ENCODE measurements around the gene HS3ST4.

The HS3ST4 gene

DNA sequence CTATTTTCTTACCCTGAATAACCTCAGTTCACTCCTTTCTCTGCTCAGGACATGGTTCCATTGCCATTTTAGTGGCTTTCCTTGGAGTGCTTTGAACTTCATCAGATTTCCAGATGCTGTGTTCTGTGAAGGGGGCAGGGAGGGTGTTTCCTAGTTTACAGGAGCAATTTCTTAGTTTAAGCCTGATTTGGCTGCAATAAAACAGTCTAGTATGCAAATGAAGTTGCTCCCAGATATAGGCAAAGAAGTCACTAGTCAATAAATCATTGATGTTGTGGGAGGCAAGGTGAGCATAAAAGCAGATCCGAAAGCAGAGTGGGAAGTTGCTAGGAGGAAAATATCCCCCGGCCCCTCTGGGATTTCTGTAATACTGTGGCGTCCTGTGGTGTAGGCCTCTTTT lies 202.3 kb downstream of the HS3ST4 start:
- no peak for DNase-seq (ENCODE audit: low read depth, low spot score)

DNA sequence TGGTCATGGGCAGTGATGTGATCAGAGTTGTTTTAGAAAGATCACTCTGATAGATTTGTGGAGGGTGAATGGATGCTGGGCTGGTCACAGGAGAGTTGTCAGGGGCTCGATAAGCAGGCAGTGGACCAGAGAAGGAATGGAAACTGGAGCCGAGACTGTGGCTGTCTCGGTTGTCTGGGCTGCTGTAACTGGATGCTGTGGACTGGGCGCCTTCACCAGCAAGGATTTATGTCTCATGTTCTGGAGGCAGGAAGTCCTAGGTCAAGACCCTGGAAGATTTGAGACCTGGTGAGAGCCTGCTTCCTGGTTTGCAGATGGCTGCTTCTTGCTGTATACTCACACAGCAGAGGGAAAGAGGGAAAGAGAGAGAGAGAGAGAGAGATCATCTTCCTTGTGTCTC lies 203.6 kb downstream of the HS3ST4 start:
- no peak for DNase-seq (ENCODE audit: low read depth, low spot score)

DNA sequence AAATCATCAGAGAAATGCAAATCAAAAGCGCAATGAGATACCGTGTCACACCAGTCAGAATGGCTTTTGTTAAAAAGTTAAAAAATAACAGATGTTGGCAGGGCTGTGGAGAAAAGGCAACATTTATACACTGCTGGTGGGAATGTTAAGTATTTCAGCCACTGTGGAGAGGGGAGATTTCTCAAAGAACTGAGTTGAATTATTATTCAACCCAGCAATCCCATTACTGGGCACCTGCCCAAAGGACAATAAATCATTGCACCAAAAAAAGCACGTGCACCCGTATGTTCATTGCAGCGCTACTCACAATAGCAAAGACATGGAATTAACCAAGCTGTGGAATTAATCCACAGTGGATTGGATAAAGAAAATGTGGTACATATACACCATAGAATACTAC lies 204.7 kb downstream of the HS3ST4 start:
- no peak for DNase-seq (ENCODE audit: low read depth, low spot score)

DNA sequence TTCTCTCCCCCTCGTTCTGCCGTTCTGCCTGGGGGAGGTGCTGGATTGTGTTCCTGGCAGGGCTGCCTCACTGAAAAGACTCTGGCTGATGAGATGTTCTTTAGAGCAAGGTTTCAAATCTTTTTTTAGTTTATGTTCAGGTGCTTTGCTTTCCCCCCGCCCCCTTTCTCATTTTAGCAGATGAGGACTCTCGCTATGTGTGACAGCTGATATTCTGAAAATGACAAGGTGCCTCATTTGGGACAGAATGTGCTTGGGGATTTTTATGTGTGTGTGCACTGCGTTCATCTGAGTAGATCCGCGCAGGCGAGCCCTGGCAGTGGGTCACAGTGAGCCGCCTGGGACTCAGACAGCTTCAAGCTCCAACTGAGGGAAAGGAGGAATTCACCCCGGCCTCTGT lies 205.9 kb downstream of the HS3ST4 start:
- no peak for DNase-seq (ENCODE audit: low read depth, low spot score)

DNA sequence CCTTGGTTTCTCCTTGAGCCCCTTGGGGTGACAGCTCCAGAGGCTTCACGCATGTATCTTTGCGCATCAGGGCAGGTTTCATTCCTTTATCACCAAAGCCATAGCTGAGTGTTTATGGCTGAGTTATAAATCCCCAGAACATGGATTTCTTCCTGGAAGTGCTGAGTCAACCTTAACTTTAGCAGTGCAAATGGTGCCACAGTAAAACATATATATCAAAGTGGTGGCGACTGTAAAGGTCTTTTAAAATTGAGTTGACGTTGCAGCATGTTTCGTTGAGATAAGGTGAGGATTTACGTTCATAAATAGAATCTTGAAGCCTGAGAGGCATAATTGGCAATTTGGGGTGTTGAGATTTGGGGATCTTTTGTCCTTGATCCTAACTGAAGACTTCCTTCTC lies 214.1 kb downstream of the HS3ST4 start:
- DNase-seq (ENCODE audit: low read depth, low spot score), result no peak

DNA sequence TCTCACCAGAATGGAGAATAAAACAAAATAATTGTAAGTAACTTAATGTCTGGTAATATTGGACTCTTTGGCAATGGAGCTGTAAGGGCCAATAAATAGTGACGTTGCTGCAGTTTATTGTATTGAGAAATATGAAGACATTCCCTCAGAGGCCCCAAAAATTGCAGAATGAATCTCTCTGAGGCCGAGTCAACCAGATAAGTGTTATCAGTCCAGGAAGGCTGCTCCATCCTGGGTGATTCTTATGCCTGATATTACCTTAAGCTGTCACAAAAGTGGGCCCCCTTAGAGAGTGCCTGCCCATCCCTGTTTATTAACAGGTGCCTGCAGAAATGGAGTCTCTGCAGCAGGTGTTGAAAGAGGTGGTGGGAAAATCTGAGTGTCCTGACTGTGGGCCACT lies 219.2 kb downstream of the HS3ST4 start:
- DNase-seq (ENCODE audit: low read depth, low spot score), result no peak

DNA sequence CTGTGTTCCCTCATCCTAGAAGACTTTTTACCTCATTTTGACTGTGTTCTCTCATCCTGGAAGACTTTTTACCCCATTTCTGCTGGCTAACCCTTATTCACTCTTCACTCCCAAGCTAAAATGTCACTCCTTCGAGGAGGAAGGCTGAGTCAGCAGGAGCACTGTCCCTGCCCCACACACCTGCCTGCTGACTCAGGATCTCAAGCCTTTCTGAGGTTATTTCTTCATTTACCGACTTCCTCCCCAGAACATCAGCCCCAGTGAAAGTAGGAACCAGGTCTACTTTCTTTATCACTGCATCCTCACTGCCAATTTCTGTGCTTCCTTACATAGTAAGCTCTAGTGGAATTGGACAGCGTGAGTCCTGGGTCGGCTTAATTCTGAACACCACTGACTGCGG lies 220.6 kb downstream of the HS3ST4 start:
- no peak for DNase-seq (ENCODE audit: low read depth, low spot score)

DNA sequence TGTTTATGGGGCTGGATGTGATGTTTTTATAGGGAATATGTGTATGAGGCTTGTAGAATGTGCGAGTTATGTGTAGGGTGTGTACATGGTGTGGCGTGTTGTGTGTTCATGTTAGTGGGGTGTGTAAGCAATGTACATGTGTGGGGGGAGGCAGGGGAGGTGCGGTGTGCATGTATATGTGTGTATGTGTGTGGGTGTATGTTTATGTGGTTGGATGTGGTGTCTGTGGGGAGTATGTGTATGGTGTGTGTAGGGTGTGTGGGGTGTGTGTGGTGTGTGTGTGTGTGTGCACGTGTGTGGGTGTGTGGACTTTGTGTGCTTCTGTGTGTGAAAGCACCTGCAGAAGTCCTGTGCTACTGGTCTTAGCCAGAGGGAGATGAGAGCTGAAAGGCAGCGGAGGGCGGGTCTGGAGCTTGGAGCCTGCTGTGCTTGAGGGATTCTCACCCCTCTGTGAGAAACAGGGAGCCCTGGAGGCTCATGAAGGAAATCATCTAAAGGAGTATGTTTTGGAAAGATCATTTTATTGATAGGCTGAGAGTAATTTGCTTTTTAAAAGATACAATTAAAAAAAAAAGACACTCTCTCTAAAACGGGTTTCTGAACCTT lies 222.7 kb downstream of the HS3ST4 start:
- no peak for DNase-seq (ENCODE audit: low read depth, low spot score)

DNA sequence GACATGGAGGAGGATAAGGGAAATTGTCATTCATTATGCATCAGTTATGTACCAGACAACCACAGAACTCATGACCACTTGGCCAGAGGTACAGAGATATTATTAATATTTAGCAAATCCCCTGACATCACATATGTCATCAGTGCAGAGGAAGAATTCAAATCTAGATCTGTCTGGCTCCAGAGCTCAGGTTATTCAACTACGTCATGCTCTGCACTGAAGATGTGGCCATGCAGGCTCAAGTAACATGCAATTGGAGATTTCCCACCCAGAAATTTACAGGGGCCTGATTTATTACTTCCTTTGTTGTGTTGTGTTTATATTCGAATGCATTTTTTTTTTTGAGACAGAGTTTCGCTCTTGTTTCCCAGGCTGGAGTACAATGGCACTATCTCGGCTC lies 224.3 kb downstream of the HS3ST4 start:
- DNase-seq (ENCODE audit: low read depth, low spot score), result no peak

DNA sequence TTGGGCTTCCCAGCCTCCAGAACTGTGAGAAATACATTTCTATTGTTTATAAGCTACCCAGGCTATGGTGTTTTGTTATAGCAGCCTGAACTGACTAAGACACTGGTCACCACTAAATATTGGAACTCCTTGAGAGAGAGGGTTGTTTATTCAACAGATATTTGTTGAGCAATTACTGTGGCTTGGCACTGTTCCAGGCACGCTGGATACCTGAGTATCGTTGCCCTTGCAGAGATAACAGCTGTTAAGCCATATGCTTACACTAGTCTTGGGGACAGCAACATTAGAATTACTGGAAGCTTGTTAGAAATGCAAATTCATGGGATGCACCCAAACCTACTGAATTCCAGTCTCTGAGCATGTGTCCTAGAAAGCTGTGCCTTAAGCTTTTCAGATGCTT lies 230.7 kb downstream of the HS3ST4 start:
- no peak for DNase-seq (ENCODE audit: low read depth, low spot score)

DNA sequence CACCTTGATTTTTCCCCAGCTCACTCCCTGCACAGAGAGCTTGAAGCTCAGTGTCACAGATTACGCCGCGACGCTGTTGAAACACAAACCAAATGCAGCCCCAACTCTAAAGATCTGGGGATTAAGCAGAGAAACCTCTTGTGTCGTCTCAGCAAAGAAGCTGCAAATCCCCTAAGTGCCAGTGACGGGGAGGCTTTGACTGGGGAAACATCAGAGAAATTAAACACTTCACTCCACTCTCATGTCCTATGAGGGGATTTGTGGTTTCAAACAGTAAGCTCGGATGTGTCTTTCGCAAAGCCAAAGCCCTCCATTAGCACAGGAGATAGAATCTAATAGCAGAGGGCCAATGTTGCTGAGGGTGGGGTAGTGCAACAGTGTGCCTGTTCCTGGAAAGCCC lies 233.7 kb downstream of the HS3ST4 start:
- DNase-seq (ENCODE audit: low read depth, low spot score), result no peak

DNA sequence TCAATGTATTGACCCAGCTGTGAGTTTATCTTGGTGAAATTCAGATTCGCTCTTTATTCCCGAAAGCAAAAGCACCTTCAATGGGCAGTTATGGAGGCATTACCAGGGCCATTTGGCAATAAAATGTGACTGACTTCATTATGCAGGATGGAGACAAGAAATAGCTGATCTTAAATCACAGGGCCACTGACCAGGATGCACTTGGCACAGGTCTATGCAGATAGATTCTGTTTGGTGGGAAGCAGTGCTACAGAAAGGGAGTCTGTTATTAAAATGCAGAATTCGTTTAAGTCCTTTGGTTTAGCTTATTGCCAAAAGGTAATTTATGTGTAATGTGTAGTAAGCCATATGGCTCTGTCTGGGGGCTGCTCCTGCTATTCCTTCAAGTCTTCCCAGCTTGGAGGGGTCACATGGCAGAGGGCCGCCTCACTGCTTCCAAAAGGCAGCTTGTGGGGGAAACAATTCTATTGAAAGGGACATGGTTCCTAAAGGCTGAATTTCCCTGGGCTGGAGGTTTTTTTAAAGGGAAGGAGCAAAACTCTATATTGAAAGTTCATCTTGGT lies 239.8 kb downstream of the HS3ST4 start:
- DNase-seq (ENCODE audit: low read depth, low spot score), result no peak

DNA sequence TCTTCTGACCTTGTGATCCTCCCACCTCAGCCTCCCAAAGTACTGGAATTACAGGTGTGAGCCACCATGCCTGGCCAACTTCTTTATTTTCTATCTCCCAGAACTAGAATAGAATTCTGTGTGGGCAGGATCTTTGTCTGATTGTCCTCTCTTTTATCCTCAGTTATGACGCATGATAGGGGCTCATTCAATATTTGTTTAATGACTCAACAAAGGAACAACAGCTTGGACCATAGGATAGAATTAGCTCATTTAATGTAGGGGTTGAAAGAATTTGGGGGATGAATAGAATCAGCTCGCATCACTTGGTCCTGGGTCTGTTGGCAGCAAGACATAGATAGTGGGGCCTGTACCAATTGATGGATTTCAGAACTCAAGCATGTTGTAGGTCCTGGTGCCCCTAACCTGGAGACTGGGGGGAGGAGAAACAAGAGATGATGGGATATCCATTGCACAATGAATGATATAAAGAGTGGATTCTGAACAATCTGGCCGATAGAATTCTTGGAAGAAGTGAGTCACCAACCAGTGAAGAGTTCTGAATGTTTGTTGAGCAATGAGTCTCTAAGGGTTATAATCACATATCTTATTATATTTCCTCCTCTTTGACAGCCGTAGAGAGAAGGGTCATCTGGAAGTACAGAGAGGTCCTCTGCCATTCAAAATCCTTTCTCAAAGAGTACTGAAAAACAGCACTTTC lies 250.2 kb downstream of the HS3ST4 start:
- DNase-seq (ENCODE audit: low read depth, low spot score), result no peak

DNA sequence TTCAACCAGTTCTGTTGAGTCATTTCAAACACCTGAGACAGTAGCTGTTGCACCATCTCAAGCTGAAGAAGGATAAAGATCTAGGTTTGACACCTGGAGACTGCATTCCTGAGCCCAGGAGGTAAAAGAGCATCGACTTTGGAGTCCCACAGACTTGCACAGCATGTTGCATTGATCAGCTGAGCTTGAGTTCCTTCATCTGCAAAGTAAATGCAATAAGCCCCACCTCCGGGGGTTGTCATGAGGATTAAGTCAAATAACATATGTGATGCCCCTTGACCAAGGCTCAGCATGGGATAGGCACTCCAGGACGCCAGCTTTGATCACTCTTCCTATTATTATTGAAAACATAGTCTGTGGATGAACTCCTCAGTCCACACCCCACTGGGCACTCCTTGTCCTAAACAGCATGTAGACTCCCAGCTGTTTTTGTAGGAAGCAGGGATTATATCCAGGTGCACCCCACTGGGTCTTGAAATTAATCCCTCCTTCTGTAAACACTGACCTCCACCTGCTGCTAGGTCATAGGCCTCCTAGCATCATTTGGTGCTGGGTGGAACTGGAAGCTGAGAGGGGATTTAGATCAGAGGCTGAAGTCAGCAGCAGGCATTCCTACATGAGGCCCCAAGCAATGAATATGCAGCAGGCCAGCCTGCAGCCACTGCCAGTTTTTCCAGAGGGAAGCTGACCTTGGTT lies 259.0 kb downstream of the HS3ST4 start:
- DNase-seq (ENCODE audit: low read depth, low spot score), result no peak

DNA sequence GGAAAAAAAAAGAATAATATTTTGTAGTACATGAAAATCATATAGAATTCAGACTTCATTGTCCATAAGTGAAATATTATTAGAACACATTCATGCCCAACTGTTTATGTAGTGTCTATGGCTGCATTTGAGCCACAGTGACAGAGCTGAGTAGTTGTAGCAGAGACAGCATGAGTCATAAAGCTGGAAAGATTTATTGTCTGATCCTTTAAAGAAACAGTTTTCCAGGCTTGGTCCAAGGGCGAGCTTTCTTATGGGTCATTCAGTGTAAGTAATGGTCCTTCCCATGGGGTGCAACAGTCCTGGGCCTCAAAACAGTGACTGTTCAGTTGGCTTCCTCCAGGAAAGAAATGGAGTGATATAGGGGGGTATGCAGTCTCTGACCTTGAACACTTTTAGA lies 260.2 kb downstream of the HS3ST4 start:
- DNase-seq (ENCODE audit: low read depth, low spot score), result no peak

DNA sequence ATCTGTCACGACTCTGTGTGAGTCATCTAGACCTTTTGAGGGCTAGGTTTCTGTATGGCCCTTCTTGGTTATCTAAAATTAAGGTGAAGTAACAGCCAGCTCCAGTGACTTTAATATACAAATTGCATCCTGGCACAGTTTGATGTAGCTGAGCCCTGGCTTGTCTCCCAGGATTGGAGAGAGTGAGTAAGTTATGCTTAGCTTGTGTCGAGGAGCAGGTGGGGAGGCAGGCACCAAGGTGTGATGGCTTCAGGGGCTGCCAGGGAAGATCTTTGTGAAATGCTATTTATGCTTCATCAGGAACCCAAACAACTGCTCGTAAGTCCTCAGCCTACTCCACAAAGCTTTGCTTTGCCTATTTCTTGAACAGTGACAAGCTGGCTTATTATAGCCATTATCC lies 261.2 kb downstream of the HS3ST4 start:
- no peak for DNase-seq (ENCODE audit: low read depth, low spot score)

DNA sequence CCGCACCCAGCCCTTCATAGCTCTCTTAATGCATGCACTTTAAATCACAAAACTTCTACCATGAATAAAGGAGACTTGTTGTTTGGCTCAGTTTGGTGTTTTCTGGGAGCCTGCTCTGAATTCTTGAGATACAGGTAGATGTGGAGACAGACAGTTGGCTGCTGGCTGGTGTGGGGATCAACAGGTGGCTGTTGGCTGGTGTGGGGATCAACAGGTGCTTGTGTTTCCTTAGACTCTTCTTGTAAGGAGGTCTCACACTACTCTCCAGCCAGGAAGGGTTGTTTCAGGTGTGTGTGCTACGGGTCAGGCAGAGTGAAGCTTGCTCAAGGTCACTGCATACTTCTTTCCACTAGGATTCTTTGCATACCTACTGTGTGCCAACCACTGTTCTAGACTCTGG lies 265.9 kb downstream of the HS3ST4 start:
- no peak for DNase-seq (ENCODE audit: low read depth, low spot score)

DNA sequence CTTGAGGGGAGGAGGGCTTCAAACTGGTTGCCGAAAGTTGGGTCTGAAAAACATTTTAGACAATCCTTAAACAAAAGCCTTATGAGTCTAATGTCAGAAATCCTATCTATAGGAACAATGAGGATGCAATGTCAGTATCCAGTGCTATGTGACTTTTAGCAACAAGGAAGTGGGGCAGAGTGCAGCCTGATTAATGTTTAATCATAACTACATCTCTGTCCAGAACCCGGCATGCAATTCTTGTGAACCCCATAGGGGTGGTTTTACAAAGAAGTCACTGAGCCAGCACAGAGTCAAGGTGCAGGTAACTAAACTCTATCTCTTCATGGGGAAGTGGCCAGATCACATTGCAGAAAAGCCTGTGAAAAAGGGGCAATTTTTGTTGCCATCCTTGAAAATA lies 267.5 kb downstream of the HS3ST4 start:
- no peak for DNase-seq (ENCODE audit: low read depth, low spot score)

DNA sequence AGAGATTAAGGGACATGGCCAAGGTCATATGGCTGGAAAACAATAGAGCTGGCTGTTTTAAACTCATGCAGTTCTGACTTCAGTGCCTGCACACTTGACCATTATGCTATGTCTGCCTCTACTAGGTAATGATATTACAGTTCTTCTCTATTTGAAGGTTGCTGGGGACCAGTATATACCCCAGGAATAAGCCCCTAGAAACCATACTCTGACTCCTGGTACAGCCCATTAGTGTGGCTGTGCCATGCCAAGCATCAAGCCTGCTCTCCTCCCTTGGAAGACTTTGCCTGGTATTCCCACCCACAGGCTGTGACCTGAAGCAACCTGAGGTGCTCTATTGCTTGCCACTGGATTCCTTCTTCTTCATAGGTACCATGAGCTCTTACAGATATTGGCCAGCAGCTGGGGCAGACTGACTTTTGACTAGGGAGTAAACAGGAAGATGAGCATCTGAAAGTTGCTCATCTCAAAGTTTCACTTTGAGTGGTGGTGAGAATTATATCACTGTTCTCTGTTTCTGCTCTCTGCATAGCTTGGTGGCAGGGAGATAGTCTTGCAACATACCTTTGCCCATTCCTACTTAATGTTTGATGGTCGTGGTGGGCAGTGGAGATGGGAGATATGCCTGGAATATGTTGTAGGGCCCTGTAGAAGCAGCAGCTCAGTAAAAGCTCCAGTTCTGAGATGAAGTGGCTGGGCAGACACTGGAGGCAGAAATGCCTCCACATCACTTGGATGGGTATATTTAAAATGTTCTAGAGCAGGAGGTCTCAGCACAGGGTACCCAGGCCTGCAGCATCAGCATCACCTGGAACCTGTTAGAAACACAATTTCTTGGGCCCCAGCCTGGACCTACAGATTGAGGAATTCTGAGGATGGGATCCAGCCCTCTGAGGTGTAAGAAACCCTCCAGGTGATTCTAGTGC lies 274.7 kb downstream of the HS3ST4 start:
- DNase-seq (ENCODE audit: low read depth, low spot score), result no peak

DNA sequence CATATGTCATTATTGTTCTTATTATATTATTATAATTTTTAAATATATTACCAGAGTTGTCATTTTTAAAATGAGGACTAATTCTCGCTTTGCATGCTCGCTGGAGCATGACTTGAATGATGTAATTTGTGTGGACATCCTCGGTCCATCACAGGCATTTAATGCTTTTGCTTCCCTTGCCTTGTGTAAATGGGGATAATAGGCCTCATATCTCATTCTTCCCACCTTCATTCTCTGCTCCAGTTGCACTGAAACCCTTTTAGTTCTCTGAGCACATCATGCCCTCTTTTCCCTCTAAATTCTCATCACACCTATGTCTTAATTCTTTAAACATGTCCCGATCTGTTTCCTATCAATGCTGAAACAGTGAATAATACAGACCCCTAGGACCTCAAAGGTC lies 285.4 kb downstream of the HS3ST4 start:
- no peak for DNase-seq (ENCODE audit: low read depth, low spot score)

DNA sequence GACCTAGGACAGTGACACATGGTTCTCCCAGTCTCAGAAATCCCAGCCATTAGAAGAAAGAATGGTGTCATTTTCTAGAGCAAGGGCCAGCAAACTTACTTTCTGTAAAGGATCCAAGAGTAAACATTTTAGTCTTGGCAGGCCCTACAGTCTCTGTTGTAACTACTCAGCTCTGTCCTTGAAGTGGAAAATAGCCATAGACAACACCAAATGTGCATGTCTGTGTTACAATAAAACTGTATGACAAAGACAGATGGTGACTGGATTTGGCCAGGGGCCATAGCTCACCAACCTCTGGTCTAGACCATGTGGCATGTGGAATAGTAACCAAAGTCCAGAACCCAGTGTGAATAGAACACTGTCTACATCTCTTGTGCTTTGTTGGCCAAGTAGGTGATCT lies 286.5 kb downstream of the HS3ST4 start:
- DNase-seq (ENCODE audit: low read depth, low spot score), result no peak

DNA sequence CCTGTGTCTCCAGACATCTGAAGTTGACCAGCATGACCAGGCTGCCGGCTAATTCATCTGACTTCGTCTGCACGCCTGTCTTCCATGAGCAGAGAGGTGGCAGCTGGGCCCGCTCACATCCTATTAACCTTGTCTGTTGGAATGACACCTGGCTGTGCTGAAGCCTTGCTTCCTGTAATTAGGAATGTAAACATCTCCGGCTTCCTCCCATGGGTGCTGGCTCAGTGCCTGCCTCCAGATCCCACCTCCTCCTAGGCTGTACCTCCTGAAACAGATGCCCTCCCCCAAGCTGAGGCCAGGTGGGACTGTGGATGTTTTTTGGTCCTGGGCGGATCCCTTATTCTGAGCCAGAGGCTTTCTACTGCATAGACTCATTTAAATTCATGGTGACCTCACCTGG lies 296.3 kb downstream of the HS3ST4 start:
- no peak for DNase-seq (ENCODE audit: low read depth, low spot score)

Data from smooth muscle cell of the brain vasculature (primary cell).